G401.6 (cell line): ENCODE data around the gene DDA1.
"Not testable (repeated sequence)": the region's sequence is repeated elsewhere in the genome, so short reads cannot be mapped to it uniquely, and the experiment has no call there.

ENCODE experiments used
- FAIRE-seq: peaks from 2 replicates; lab custom pipeline; 2012; peaks lifted over from hg19 to GRCh38; lab: Jason Lieb, UNC

The DDA1 gene

GRCh38 chr19:17289489-17289888 lies 19.9 kb upstream of the DDA1 start:
- FAIRE-seq, result no peak

GRCh38 chr19:17292301-17293074 lies 16.9 kb upstream of the DDA1 start:
- peak; percentile 96 for FAIRE-seq

GRCh38 chr19:17293605-17294004 lies 15.8 kb upstream of the DDA1 start:
- no peak for FAIRE-seq

GRCh38 chr19:17294051-17294891 lies 15.1 kb upstream of the DDA1 start:
- no peak for FAIRE-seq

GRCh38 chr19:17295551-17295950 lies 13.8 kb upstream of the DDA1 start:
- FAIRE-seq, result not testable (repeated sequence)

GRCh38 chr19:17296273-17296672 lies 13.1 kb upstream of the DDA1 start:
- FAIRE-seq, result no peak

- FAIRE-seq, result no peak
Observed at GRCh38 chr19:17296976-17297375, 12.4 kb upstream of the DDA1 start.

GRCh38 chr19:17300992-17301619 lies 8.3 kb upstream of the DDA1 start:
- FAIRE-seq, result no peak

- FAIRE-seq, result no peak
Observed at GRCh38 chr19:17302391-17303166, 6.8 kb upstream of the DDA1 start.

- FAIRE-seq, result peak; percentile 89
Observed at GRCh38 chr19:17303167-17303939, 6.0 kb upstream of the DDA1 start, which contains the start of gene ABHD8. Gene ABHD8, minus strand, starts transcription at chr19:17303425. Its CDS starts 1,809 bp downstream, at chr19:17301616.

GRCh38 chr19:17303940-17304267 lies 5.5 kb upstream of the DDA1 start:
- no peak for FAIRE-seq

GRCh38 chr19:17304386-17305215 lies 4.8 kb upstream of the DDA1 start:
- no peak for FAIRE-seq

GRCh38 chr19:17305216-17305516 lies 4.2 kb upstream of the DDA1 start:
- FAIRE-seq, result no peak

- peak; percentile 98 for FAIRE-seq
Observed at GRCh38 chr19:17305517-17306284, 3.7 kb upstream of the DDA1 start, which contains the start of gene MRPL34. Gene MRPL34, plus strand, starts transcription at chr19:17305872. Its CDS starts 21 bp downstream, at chr19:17305893.

- FAIRE-seq, result no peak
Observed at GRCh38 chr19:17306285-17306714, 3.1 kb upstream of the DDA1 start.

- FAIRE-seq, result no peak
Observed at GRCh38 chr19:17307876-17308377, 1.4 kb upstream of the DDA1 start.

- no peak for FAIRE-seq
Observed at GRCh38 chr19:17309965-17310461, 650 bp downstream of the DDA1 start.

- peak; percentile 83 for FAIRE-seq
Observed at GRCh38 chr19:17311455-17312188, 2.3 kb downstream of the DDA1 start.
